Measurements from ENCODE around the gene CDC5L.

DNA sequence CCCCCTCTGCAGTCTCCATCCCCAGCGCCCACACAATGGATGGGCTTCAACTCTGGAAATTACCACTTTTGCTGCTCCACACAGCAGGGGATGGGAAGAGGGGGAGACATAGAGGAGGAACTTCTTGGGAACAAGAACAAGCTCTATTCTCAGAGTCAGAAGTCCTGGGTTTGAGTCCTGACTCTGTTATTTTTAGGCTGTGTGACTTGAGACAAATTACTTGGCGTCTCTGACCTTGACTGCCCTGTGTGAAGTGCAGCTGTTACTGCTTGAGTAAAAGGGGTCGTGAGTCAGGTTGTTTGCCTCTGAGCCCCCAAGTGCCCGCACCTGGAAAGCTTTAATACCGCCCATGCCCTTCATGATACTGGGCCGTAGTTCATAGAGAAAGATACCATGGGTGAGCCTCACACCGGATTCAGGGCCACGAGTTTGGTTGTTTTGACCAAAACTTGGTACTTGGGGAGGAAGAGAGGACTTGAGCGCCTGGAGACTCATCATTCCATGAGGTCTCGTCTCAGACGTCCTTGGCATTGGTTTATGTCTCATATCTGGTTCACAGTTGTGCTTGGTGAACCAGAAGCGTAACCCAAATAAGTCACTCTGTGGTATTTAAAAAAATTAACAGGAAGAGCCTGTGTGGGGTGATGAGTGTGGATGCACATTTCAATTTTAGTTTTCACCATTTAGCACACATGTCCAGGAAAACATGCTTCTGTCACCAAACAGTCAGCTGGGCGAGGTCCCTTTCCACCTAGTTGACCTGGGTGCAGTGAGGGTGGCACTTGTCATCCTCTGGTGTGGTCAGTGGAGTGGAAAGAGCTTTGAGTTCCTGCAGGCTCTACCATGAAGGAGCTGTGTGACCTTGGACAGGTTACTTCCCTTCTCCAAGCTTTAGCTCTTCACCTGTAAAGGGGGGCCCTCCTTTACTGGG is 75.6 kb downstream of the CDC5L start:
- TF ChIP-seq CTCF (IDR thresholded peaks at IDR 0.05) (no peak), POLR2A (IDR thresholded peaks at IDR 0.05) (no peak)

Data from esophagus squamous epithelium (tissue), 4 donors.